GM19438 (cell line): ENCODE measurements around the gene EEPD1.
"Not testable (repeated sequence)": the region's sequence is repeated elsewhere in the genome, so short reads cannot be mapped to it uniquely, and the experiment has no call there.

Experiments used
- ATAC-seq: cut with Tn5 transposase; IDR thresholded peaks from one replicate; pipeline ENCODE4 v1.9.1; 2021; ENCODE audit warnings: low read depth; ENCODE audit not compliant: unreplicated experiment

Gene EEPD1

DNA sequence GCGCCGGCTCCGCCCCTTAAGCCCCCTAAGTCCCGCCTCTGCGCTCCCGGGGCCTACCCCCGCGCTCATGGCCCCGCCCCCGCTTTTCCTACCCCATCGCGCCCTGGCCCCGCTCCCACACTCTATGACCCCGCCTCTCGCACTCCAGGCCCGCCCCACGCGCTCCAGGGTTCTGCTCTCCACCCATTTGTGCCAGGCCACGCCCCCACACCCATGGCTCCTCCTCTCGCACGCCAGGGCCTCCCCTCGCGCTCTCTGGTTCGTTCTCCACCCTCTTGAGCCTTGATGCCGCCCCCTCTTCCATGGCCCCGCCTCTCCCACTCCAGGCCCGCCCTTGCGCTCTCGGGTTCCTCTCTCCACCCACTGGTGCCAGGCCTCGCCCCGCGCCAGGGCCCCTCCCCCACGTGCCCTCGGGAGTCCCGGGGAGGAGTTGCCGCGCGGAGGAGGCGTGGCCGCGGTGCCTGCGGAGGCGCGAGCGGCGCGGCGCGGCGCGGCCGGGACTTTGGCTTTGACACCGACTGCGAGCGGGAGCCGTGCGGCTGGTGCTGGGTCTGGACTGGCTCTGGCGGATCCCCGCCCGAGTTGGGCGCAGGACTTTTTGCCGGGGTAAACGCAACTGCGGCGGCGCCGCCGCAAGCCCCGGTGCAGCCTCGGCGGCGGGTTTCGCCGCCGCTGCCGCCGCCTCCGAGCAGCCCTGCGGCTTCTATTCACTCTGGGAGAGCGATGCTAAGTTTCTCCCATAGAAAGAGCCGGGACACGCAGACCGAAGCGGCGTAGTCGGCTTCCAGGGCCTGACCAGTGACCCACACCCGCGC is at the start of gene EEPD1:
Gene EEPD1 (plus strand): TSS at position 499 of the 815 bp plus-strand sequence. CDS start 1,071 bp downstream, outside the sequence.
- ATAC-seq, result peak; percentile 96

DNA sequence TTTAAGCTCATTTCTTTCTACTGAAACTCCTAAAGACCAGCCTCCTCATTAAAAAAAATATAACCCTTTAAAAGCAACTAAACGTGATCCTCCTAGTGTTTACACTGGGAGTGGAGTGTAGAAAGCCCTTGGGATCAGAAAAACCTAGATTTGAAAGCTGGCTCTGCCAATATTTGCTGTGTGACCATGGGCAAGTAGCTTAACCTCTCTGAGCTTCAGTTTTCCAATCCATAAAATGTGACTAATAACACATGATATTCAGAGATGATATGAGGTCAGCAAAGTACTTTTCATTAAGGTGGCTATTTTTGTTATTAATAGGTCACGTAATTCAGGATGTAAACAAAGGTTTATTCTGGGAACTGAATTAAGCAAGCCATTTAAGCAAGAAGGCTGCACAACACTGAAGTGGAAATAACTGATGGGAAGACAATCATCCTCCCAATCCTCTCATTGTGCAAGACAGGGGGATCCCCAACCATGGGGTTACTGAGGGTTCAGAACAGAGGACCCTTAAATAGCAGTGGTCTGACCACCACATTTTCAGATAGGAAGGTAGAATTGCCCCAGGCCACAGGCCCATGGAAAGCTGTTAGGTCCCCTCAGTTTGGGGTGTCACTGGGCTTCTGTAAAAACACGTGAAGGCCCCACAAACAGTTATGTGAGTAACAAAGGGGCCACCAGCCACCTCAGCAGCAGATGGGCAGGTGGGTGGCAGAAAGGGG is 49.1 kb upstream of the EEPD1 start:
- ATAC-seq, result no peak

- not testable (repeated sequence) for ATAC-seq
These were observed 45.8 kb upstream of the EEPD1 start for GRCh38 chr7:36106972-36107908.

DNA sequence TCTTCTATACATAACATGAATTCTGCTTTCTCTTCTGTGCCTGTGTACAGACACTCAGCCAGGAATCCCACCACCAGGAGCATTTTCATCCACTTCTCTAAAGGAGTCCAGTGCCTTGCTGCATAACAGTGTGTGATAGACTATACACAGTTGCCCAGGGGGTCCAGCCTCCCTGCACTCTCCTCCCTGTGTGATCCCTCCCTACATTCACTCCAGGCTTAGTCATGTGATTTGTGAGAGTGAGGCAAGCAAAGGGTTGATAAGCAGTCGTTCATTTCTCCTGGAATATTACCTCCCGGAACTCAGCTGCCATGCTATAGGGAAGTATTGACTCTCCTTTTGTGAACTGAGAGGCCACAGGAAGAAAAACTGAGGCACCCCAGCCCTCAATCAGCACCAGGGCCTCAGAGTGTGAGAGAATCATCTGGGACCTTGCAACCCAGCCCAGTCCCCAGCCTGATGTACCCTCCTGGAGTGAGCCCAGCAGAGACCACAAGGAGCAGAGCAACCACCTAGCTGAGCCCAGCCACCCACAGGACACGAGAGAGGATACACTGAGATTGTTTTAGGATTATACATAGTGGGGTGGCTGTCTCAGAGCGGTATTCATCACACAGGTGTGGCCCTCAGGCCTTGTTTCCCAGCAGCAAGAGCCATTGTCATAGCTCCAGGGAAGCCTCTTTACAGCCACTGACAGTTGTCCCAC is 45.0 kb upstream of the EEPD1 start:
- no peak for ATAC-seq

DNA sequence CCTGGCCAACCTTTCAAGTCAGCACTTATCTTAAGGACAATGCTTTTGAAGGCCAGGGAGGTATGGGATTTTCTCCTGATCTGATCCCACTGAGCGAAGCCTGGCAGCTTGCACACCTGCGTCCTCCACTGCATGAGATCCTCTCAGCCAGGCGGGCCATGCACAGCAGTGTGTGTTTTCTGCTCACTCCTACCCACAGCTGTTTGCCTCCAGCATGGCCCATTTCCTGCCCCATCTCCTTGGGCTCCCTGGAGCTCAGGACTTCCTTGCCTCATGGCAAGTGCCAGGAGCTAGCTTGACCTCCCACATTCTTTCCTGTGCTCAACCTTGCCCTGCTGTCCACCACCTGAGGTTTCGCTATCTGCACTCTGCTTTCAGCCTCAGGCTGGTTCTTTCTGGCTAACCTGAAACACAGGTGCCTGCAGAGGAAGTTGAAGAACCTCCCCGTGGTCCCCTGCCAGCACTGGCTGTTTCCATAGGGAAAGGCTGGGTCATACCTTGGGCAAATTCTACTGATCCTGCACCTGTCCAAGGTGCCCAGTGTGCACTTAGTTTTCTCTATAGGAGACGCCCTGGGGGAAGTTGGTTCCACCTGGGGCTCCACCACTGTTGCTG is 43.9 kb upstream of the EEPD1 start:
- ATAC-seq, result no peak

GRCh38 chr7:36110584-36110983 is 42.5 kb upstream of the EEPD1 start:
- no peak for ATAC-seq

DNA sequence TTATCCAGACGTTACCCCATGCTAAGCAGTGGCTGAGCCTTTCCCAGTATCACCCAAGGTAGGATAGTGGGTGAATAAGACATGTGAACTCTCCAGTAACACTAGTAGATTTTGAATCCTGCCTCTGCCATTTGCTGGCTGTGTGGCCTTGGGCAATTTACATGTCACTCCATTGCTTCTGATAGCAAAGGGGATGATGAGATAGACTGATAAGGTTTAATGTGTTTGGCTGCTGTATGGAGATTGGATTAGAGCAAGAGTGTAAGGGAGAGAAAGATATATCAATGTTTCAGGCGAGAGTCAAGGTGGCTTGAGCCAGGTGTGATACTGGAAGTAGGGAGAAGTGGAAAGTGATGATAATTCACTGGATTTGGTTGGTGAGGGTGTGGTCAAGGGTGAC is 40.1 kb upstream of the EEPD1 start:
- no peak for ATAC-seq

DNA sequence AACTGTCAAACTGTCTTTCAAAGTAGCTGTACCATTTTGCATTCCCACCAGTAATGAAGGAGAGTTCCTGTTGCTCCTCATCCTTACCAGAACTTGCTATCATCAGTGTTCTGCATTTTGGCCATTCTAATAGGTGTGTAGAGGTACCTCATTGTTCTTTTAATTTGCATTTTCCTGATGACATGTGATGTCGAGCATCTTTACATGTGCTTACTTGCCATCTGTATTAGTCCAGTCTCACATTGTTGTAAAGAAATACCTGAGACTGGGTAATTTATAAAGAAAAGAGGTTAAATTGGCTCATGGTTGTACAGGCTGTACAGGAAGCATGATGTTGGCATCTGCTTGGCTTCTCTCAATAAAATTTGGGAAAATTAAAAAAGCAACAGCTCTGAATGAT is 38.7 kb upstream of the EEPD1 start:
- ATAC-seq, result no peak

- ATAC-seq, result peak; percentile 99
These were observed 37.4 kb upstream of the EEPD1 start for GRCh38 chr7:36115448-36116321.

DNA sequence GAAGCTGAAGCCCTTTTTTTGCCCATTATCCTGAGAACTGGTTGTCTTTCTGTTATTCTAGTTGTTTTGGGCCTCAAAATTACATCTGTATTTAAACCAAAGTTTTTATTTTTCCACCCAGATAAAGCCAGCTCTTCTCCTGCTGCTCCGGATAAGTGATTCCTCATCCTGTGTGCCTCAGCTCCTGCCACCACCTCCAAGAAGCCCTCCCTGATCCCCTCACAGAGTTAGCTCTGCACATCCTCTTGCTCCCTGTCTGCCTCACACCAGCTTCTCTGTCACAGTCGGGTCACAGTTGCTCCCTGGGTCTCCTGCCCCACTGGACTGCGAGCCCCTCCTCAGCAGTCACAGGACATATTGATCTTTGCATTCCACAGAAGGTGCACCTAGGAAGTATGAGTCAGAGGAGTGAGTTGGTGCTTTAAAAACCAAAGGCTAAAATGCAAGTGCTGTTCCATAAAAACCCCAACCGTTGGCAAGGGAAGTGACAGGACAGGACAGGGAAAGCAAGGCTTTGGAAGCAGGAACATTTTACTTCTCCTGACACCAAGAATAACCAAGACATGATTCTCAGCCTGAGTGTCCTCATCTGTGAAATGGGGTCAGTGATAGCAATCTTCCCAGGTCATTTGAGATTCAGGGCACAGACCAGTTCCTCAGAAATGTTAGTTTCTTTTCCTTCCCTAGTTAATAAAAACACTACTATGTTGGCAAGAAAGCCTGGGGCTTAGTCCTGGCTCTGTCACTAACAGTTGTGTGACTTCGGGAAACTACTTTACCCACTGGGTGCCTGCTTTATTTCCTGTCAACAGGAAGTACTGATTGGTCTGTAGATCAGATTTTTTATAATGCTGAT is 36.5 kb upstream of the EEPD1 start:
- ATAC-seq, result no peak

- ATAC-seq, result no peak
These were observed 35.7 kb upstream of the EEPD1 start for GRCh38 chr7:36117203-36117840.

DNA sequence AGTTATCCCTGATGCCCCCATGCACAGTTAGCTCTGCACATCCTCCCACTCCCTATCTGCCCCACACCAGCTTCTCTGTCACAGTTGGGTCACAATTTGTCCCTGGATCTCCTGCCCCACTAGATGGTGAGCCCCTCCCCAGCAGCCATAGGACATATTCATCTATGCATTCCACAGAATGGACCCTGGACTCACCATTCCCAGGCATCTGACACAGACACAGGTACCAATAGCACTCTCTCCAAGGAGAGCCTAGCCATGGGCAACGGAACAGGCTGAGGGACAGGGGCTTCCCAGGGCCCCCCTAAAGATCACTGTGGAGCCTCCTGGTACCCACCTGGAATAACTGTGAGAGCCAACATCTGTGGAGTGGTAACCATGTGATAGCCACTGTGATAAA is 34.7 kb upstream of the EEPD1 start:
- ATAC-seq, result no peak

GRCh38 chr7:36119005-36119706 is 33.9 kb upstream of the EEPD1 start:
- ATAC-seq, result no peak

GRCh38 chr7:36119983-36120646 is 32.9 kb upstream of the EEPD1 start:
- ATAC-seq, result not testable (repeated sequence)

DNA sequence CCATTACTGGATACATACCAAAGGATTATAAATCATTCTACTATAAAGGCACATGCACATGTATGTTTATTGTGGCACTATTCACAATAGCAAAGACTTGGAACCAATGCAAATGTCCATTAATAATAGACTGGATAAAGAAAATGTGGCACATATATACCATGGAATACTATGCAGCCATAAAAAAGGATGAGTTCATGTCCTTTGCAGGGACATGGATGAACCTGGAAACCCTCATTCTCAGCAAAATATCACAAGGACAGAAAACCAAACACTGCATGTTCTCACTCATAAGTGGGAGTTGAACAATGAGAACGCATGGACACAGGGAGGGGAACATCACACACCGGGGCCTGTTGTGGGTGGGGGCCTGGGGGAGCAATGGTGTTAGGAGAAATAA is 27.4 kb upstream of the EEPD1 start:
- ATAC-seq, result not testable (repeated sequence)

DNA sequence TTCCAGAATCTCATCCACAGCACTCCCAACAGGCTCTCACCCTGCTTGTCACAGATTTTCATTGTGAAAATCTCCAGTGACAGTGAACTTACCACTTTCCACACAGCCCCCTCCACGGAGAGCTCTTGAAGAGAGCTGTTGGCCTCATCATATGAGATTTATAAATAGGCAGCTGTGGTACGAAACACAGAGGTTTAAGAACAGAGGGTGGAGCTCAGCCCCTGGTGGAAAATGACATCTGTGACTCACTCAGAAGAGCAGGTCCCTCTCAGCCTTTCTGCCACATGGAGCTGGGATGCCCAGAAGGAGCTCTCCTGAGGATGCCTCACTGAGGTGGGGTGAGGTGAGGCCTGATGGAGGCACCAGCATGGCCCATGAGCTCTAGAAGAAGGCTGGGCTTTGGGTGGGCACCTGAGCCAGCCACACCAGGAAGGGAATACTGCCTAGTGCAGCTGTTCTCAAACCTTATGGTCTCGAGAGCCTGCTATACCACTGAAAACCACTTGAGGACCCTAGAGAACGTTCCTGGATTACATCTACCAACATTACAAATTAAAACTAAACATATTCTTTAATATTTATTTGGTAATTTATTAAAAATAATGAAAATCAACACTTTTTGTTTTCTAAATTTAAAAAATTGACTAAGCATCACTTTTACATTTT is 25.8 kb upstream of the EEPD1 start:
- ATAC-seq, result no peak
